HepG2 (cell line): ENCODE measurements around the gene RIPOR3. TPM values are rescaled to one million over a fixed set of nuclear protein-coding genes. Genes with fewer than 3 reads are reported as not detected.
A peak's percentile ranks its signal among the peaks of the same experiment; 100 is the strongest.

ENCODE experiments used
- ASH2L ChIP-seq: fragments of 300-600, 200-600 bp; sonication (generic); IDR thresholded peaks from 2 replicates; pipeline ENCODE4 v1.7.0; 2017; ENCODE audit warnings: low read depth, mild to moderate bottlenecking, moderate library complexity, mixed read lengths, low read length; ENCODE audit not compliant: insufficient read length
- CREM ChIP-seq, 2 experiments: sonication (generic) in 1 of 2; formaldehyde crosslinking in 1 of 2; IDR thresholded peaks; 2 replicates each; pipeline versions ENCODE4 v1.4.0 to v1.6.1; 2016 to 2020; ENCODE audit warnings: antibody characterized with exemption in 1 of 2, mild to moderate bottlenecking in 1 of 2, missing genetic modification reagents in 1 of 2
- DZIP1 ChIP-seq: sonication (generic); formaldehyde crosslinking; IDR thresholded peaks from 2 replicates; pipeline ENCODE4 v1.5.0; 2020; ENCODE audit warnings: mild to moderate bottlenecking, missing genetic modification reagents
- KLF6 ChIP-seq: IDR thresholded peaks from 2 replicates; pipeline ENCODE4 v1.8.0; 2016; ENCODE audit warnings: missing biosample characterization, missing genetic modification reagents
- NFE2L2 ChIP-seq: fragments of 150-350 bp; IDR thresholded peaks from 2 replicates; pipeline ENCODE4 v1.6.1; 2014; ENCODE audit warnings: low read length
- POLR2AphosphoS5 ChIP-seq: IDR thresholded peaks from 2 replicates; pipeline ENCODE4 v1.6.1; 2012; ENCODE audit warnings: low read depth, low read length
- SCMH1 ChIP-seq: sonication (generic); formaldehyde crosslinking; IDR thresholded peaks from 2 replicates; pipeline ENCODE4 v1.9.0; 2021; ENCODE audit warnings: missing genetic modification reagents, mild to moderate bottlenecking, borderline replicate concordance
- TBX3 ChIP-seq: fragments of 450-650 bp; IDR thresholded peaks from 2 replicates; pipeline ENCODE4 v1.6.1; 2017; ENCODE audit warnings: antibody characterized with exemption, mild to moderate bottlenecking, inconsistent platforms, borderline replicate concordance
- TOE1 ChIP-seq: sonication (generic); formaldehyde crosslinking; IDR thresholded peaks from 2 replicates; pipeline ENCODE4 v1.4.0; 2020; ENCODE audit warnings: mild to moderate bottlenecking, missing genetic modification reagents
- ZNF383 ChIP-seq: sonication (generic); formaldehyde crosslinking; IDR thresholded peaks from 2 replicates; pipeline ENCODE4 v1.4.0; 2020; ENCODE audit warnings: missing genetic modification reagents, mild to moderate bottlenecking, borderline replicate concordance
- ZNF563 ChIP-seq: sonication (generic); formaldehyde crosslinking; IDR thresholded peaks from 2 replicates; pipeline ENCODE4 v1.8.0; 2022; ENCODE audit warnings: mild to moderate bottlenecking, moderate library complexity, missing genetic modification reagents
- ZNF576 ChIP-seq: sonication (generic); formaldehyde crosslinking; IDR thresholded peaks from 2 replicates; pipeline ENCODE4 v1.4.0; 2020; ENCODE audit warnings: mild to moderate bottlenecking, missing genetic modification reagents
- ZNF605 ChIP-seq: sonication (generic); formaldehyde crosslinking; IDR thresholded peaks from 2 replicates; pipeline ENCODE4 v1.8.0; 2022; ENCODE audit warnings: mild to moderate bottlenecking, missing genetic modification reagents
- polyA plus RNA-seq, 8 experiments: library from polyadenylated mRNA; depleted of rRNA in 3 of 8; stranded (reverse) in 7 of 8; unstranded in 1 of 8; fragments of >200 nt; fragmentation: Illumina TruSeq in 4 of 8; extraction: Trizol in 4 of 8; gene quantifications; 2 replicates each; pipeline versions ENCODE4 v1.2.1 to v1.2.3, GENCODE V29; 2011 to 2016; ENCODE audit warnings: low read depth in 4 of 8, missing spikeins in 1 of 8, mixed read lengths in 1 of 8; ENCODE audit not compliant: insufficient read depth in 1 of 8
- total RNA-seq, 5 experiments: library from RNA; depleted of rRNA; stranded (reverse); fragments of >200 nt; fragmentation: Illumina TruSeq; extraction: Trizol; gene quantifications; 2 replicates each; pipeline ENCODE4 v1.2.3, GENCODE V29; 2016; ENCODE audit warnings: low read depth in 1 of 5

RIPOR3 gene
- total and polyA plus RNA-seq, 2 of the 13 experiments (the other 11 are each of a cell fraction or from before 2014, with no cell fraction given), result 0.18 TPM; not detected in 1

- TF ChIP-seq DZIP1 (CRISPR knock-in tag) (no peak), TOE1 (CRISPR knock-in tag) (no peak), POLR2AphosphoS5 (no peak), ZNF383 (CRISPR knock-in tag) (no peak), ZNF576 (CRISPR knock-in tag) (no peak), ZNF563 (CRISPR knock-in tag) (no peak), TBX3 (no peak), KLF6 (CRISPR knock-in tag) (no peak), NFE2L2 (peak; percentile 71), ZNF605 (CRISPR knock-in tag) (no peak), SCMH1 (CRISPR knock-in tag) (no peak), ASH2L (no peak), CREM (IDR thresholded peaks at IDR 0.05) (no peak), CREM (CRISPR knock-in tag; IDR thresholded peaks at IDR 0.05) (no peak)
Measured at GRCh38 chr20:50569864-50570836, 121.2 kb downstream of the RIPOR3 start (continued).
